Vagina (tissue), 2 donors: Measurements from ENCODE around the gene TNRC6B. TPM values are rescaled to one million over a fixed set of nuclear protein-coding genes. Genes with fewer than 3 reads are reported as not detected.
A peak's percentile ranks its signal among the peaks of the same experiment; 100 is the strongest.

Source experiments
- DNase-seq, 2 donors: peaks; one replicate each; pipeline ENCODE4 v3.0.0-alpha.2; 2017; ENCODE audit errors: extremely low spot score in 2 of 2
- H3K27ac ChIP-seq: fragments of 200-600 bp; sonication (generic); one replicate; pipeline ENCODE4 v1.5.1; 2019
- H3K27me3 ChIP-seq: fragments of 200-600 bp; sonication (generic); one replicate; pipeline ENCODE4 v1.5.1; 2019
- H3K36me3 ChIP-seq, 2 donors: fragments of 200-600 bp; sonication (generic); one replicate each; pipeline ENCODE4 v1.5.1; 2017 to 2019
- H3K4me1 ChIP-seq: fragments of 200-600 bp; sonication (generic); one replicate; pipeline ENCODE4 v1.5.1; 2019
- H3K4me3 ChIP-seq, 2 donors: fragments of 200-600 bp; sonication (generic); 1 replicate in 1 of 2; 2 replicates in 1 of 2; pipeline ENCODE4 v1.5.1; 2016 to 2019
- H3K9me3 ChIP-seq: fragments of 200-600 bp; sonication (generic); one replicate; pipeline ENCODE4 v1.5.1; 2019
- CTCF ChIP-seq, 3 experiments: fragments of 450-650 bp in 2 of 3; fragments of 200-600 bp in 1 of 3; sonication (generic) in 1 of 3; IDR thresholded peaks; one replicate each; pipeline ENCODE4 v1.5.1; 2017 to 2019; ENCODE audit warnings: antibody characterized with exemption in 3 of 3, mild to moderate bottlenecking in 2 of 3, moderate library complexity in 2 of 3
- POLR2A ChIP-seq, 2 donors: fragments of 450-650 bp; IDR thresholded peaks; one replicate each; pipeline ENCODE4 v1.6.1; 2017; ENCODE audit warnings: antibody characterized with exemption in 2 of 2, mild to moderate bottlenecking in 2 of 2, moderate library complexity in 2 of 2
- POLR2AphosphoS5 ChIP-seq, 2 donors: sonication (generic); formaldehyde crosslinking; IDR thresholded peaks; one replicate each; pipeline ENCODE4 v1.9.0; 2017; ENCODE audit warnings: antibody characterized with exemption in 2 of 2, mild to moderate bottlenecking in 2 of 2, low read depth in 1 of 2; ENCODE audit not compliant: insufficient read depth in 1 of 2
- intact Hi-C: fragments of 100-400 bp; cut with DNase I; formaldehyde crosslinking; loops from one replicate; pipeline ENCODE4 v1.15.1; 2023
- total RNA-seq: library from RNA; depleted of rRNA; stranded (reverse); fragments of >200 nt; gene quantifications from one replicate; pipeline ENCODE4 v1.2.3, GENCODE V29; 2016

TNRC6B gene
- total RNA-seq, 1 donor from 2014 or later: 32.7 TPM

DNA sequence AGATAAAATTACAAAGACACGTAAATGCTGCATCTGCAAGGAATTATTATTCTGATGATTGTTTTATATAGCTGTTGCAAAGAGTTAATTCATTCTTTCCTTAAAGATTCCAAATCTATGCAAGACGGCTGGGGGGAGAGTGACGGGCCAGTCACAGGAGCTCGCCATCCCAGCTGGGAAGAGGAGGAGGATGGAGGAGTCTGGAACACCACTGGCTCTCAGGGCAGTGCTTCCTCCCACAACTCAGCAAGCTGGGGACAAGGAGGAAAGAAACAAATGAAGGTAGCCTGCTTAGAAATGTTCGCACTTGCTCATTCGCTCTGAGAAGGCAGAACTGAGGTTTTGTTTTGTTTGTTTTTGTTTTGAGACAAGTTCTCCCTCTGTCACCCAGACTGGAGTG lies 95.6 kb downstream of the TNRC6B start:
- no peak for DNase-seq
- Histone ChIP-seq H3K4me1 (peaks cover 32% of the 10 kb centered on the region), H3K9me3 (no peaks in the 10 kb centered on the region), H3K36me3 (peaks cover 0 to 1% of the 10 kb centered on the region in 2 donors), H3K27me3 (no peaks in the 10 kb centered on the region), H3K27ac (no peak overlapping the region), H3K4me3 (no peak overlapping the region)
- TF ChIP-seq POLR2AphosphoS5 (IDR thresholded peaks at IDR 0.05; ENCODE audit: insufficient read depth in 1 of 2, low read depth in 1 of 2) (no peak), CTCF (IDR thresholded peaks at IDR 0.05) (no peak), POLR2A (IDR thresholded peaks at IDR 0.05) (no peak)
- intact Hi-C loops: loop anchor here (5.0 kb wide), 1 partner anchor 1726 kb away; no protein-coding TSS in a partner anchor

DNA sequence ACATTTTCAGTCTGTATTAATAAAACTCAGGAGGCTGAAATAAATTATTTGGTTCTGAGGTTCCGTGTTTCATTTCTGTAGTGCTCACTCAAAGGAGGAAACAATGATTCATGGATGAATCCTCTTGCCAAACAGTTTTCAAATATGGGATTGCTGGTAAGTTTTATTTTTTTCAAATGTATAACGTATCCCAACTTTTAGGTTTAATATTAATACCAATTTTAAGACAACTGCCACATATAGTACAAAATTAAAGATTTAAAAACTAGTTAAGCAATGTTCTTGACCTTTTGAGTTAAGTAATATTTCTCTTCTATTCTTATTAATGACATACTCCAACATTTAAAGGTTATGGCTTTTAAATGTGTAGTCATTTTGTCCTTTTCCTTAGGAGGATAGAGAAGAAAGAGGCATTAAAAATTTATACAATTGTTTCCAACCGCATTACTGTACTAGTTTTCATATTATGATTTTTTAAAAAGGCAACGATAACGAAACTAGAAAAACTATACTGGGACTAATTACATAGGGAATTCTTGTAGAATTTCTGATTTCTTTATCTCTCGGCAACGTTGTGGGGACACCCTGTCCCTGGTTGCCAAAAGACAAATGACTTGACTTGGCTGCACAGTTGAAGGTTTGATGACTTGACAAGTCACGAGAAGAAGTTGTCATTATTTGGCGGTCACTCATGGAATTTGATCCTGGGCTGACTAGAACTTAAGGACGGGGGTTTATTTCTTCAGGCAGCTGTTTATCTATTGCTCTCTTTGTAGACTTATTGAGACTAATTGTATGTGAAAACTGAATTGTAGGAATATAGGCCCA lies 99.5 kb downstream of the TNRC6B start:
- TF ChIP-seq POLR2AphosphoS5 (IDR thresholded peaks at IDR 0.05; ENCODE audit: insufficient read depth in 1 of 2, low read depth in 1 of 2): peak; percentile 3 to 41
- no peak for TF ChIP-seq CTCF (IDR thresholded peaks at IDR 0.05)
- no peak for TF ChIP-seq POLR2A (IDR thresholded peaks at IDR 0.05)
- intact Hi-C loops: no loop called here
- no peak for DNase-seq
- H3K27ac ChIP-seq: peak overlapping the region; percentile 88
- peaks cover 37% of the 10 kb centered on the region for H3K4me1 ChIP-seq
- H3K36me3 ChIP-seq: peaks cover 0 to 12% of the 10 kb centered on the region in 2 donors
- peak overlapping the region; percentile 34 to 37 for H3K4me3 ChIP-seq
- H3K27me3 ChIP-seq: no peaks in the 10 kb centered on the region
- no peaks in the 10 kb centered on the region for H3K9me3 ChIP-seq

- Histone ChIP-seq H3K9me3 (no peaks in the 10 kb centered on the region), H3K27me3 (no peaks in the 10 kb centered on the region), H3K4me3 (no peak overlapping the region), H3K4me1 (peaks cover 37% of the 10 kb centered on the region), H3K36me3 (peaks cover 0 to 12% of the 10 kb centered on the region in 2 donors), H3K27ac (peak overlapping the region; percentile 88)
- no peak for DNase-seq
- intact Hi-C loops: no loop called here
- TF ChIP-seq POLR2AphosphoS5 (IDR thresholded peaks at IDR 0.05; ENCODE audit: insufficient read depth in 1 of 2, low read depth in 1 of 2) (no peak), CTCF (IDR thresholded peaks at IDR 0.05) (no peak), POLR2A (IDR thresholded peaks at IDR 0.05) (no peak)
These were observed 101.3 kb downstream of the TNRC6B start for GRCh38 chr22:40279017-40279416.

DNA sequence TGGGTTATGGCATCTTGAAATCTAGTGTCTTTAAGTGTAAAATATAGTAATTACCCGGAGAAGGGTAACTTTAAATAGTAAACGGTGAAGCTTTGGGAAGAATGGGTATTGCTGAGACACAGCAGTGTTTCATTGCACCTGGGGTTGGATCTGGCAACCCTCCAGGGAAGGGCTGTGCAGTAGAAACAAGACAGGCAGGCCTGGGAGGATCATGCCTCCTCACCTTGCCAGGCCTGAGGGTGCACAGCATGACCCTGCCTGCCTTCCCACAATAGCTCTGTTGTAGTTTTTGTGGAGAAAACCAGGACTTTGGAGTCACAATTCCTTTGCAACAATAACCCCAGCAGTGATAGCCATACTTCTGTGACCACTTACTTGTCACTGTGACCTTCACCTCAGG lies 104.0 kb downstream of the TNRC6B start:
- H3K4me3 ChIP-seq: no peak overlapping the region
- no peaks in the 10 kb centered on the region for H3K27me3 ChIP-seq
- intact Hi-C loops: no loop called here
- H3K36me3 ChIP-seq: peaks cover 0 to 25% of the 10 kb centered on the region in 2 donors
- no peak for DNase-seq
- peaks cover 18% of the 10 kb centered on the region for H3K4me1 ChIP-seq
- no peak overlapping the region for H3K27ac ChIP-seq
- TF ChIP-seq POLR2A (IDR thresholded peaks at IDR 0.05): no peak
- peak in 1 of 2 donors; percentile 22 for TF ChIP-seq POLR2AphosphoS5 (IDR thresholded peaks at IDR 0.05; ENCODE audit: insufficient read depth in 1 of 2, low read depth in 1 of 2)
- no peaks in the 10 kb centered on the region for H3K9me3 ChIP-seq

DNA sequence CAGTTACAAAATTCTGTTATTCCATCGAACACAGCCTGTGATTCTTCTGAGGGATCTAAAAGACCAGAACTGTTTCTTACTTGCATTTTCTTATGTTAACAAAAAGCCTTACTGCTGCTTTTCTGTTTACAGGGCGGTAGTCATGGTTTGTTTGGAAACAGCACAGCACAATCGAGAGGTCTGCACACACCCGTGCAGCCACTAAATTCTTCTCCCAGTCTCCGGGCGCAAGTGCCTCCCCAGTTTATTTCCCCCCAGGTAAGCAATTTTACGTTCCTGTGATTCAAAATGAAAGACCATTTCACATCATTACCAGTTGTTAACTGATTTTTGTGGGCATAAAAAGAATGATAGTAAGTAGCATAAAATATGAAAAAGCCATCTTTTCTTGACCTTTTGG lies 107.8 kb downstream of the TNRC6B start:
- no peaks in the 10 kb centered on the region for H3K9me3 ChIP-seq
- TF ChIP-seq CTCF (IDR thresholded peaks at IDR 0.05) (no peak), POLR2A (IDR thresholded peaks at IDR 0.05) (no peak), POLR2AphosphoS5 (IDR thresholded peaks at IDR 0.05; ENCODE audit: insufficient read depth in 1 of 2, low read depth in 1 of 2) (no peak)
- peaks cover 0 to 32% of the 10 kb centered on the region in 2 donors for H3K36me3 ChIP-seq
- peaks cover 5% of the 10 kb centered on the region for H3K4me1 ChIP-seq
- H3K27me3 ChIP-seq: no peaks in the 10 kb centered on the region
- intact Hi-C loops: no loop called here
- H3K4me3 ChIP-seq: no peak overlapping the region
- H3K27ac ChIP-seq: no peak overlapping the region
- no peak for DNase-seq
